Lower leg skin (tissue), 3 donors: Measurements from ENCODE around the gene SURF6.

Source experiments
- POLR2A ChIP-seq, 2 donors: fragments of 450-650 bp; IDR thresholded peaks; one replicate each; pipeline ENCODE4 v1.6.1; 2016 to 2017; ENCODE audit warnings: antibody characterized with exemption in 2 of 2, mild to moderate bottlenecking in 1 of 2, moderate library complexity in 1 of 2
- TF ChIP-seq, protein P1 (sequence below), 3 donors: fragments of 450-650 bp; IDR thresholded peaks; one replicate each; pipeline ENCODE4 v1.5.1; 2016; ENCODE audit warnings: antibody characterized with exemption in 3 of 3, mild to moderate bottlenecking in 3 of 3, moderate library complexity in 2 of 3

DNA sequence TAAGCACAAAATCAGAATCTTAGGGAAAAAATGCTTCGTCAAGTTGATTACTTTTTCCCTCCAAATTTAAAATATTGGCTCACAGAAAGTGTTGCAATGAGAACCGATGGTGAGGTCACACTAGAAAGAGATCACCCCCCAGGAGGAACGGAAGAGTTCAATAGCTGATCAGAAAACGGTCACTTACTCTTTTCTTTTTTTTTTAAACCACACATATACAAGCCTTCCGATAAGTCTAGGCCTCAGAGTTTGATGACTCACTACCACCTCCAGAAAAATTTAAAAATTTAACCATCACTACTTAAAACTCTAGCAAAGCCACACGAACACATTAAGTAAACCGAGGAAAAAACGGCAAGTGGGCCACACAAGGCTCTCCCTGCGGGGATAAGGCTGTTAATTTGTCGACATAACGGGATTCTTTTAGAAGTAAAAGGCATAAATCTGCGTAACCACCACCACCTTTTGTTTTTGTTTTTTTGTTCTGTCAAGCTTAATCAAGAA, 38.7 kb upstream of the SURF6 start:
- TF ChIP-seq, protein P1, sequence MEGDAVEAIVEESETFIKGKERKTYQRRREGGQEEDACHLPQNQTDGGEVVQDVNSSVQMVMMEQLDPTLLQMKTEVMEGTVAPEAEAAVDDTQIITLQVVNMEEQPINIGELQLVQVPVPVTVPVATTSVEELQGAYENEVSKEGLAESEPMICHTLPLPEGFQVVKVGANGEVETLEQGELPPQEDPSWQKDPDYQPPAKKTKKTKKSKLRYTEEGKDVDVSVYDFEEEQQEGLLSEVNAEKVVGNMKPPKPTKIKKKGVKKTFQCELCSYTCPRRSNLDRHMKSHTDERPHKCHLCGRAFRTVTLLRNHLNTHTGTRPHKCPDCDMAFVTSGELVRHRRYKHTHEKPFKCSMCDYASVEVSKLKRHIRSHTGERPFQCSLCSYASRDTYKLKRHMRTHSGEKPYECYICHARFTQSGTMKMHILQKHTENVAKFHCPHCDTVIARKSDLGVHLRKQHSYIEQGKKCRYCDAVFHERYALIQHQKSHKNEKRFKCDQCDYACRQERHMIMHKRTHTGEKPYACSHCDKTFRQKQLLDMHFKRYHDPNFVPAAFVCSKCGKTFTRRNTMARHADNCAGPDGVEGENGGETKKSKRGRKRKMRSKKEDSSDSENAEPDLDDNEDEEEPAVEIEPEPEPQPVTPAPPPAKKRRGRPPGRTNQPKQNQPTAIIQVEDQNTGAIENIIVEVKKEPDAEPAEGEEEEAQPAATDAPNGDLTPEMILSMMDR (IDR thresholded peaks at IDR 0.05), result no peak
- TF ChIP-seq POLR2A (IDR thresholded peaks at IDR 0.05), result no peak
